Ascending aorta (tissue), 2 donors: ENCODE results near the gene PAPPA2. TPM values are rescaled to one million over a fixed set of nuclear protein-coding genes. Genes with fewer than 3 reads are reported as not detected.

Experiments
- DNase-seq, 2 donors: peaks; one replicate each; pipeline ENCODE4 v3.0.0-alpha.2; 2019; ENCODE audit warnings: low spot score in 2 of 2
- H3K27ac ChIP-seq, 2 donors: fragments of 200-600 bp; sonication (generic); one replicate each; pipeline ENCODE4 v1.5.1; 2016 to 2017; ENCODE audit warnings: mild to moderate bottlenecking in 1 of 2
- H3K27me3 ChIP-seq: fragments of 200-600 bp; sonication (generic); one replicate; pipeline ENCODE4 v1.5.1; 2017
- H3K36me3 ChIP-seq, 2 donors: fragments of 200-600 bp; sonication (generic); one replicate each; pipeline ENCODE4 v1.5.1; 2016
- H3K4me1 ChIP-seq, 2 donors: fragments of 200-600 bp; sonication (generic); one replicate each; pipeline ENCODE4 v1.5.1; 2016 to 2017; ENCODE audit warnings: mild to moderate bottlenecking in 1 of 2
- H3K4me3 ChIP-seq, 2 donors: fragments of 200-600 bp; sonication (generic); one replicate each; pipeline ENCODE4 v1.5.1; 2016 to 2017; ENCODE audit warnings: mild to moderate bottlenecking in 1 of 2
- H3K9me3 ChIP-seq, 2 donors: fragments of 200-600 bp; sonication (generic); one replicate each; pipeline ENCODE4 v1.5.1; 2016
- CTCF ChIP-seq, 3 experiments: fragments of 200-600 bp in 2 of 3; fragments of 450-650 bp in 1 of 3; sonication (generic) in 2 of 3; IDR thresholded peaks; one replicate each; pipeline ENCODE4 v1.5.1; 2016 to 2019; ENCODE audit warnings: antibody characterized with exemption in 3 of 3, mild to moderate bottlenecking in 1 of 3, moderate library complexity in 1 of 3
- intact Hi-C: fragments of 100-400 bp; cut with DNase I; formaldehyde crosslinking; loops from one replicate; pipeline ENCODE4 v1.15.1; 2023
- total RNA-seq: library from RNA; depleted of rRNA; stranded (reverse); fragments of >200 nt; gene quantifications from one replicate; pipeline ENCODE4 v1.1.0, GENCODE V29; 2016

PAPPA2 gene
- total RNA-seq, 1 donor from 2014 or later = 2.9 TPM

- Histone ChIP-seq H3K4me1 (no peaks in the 10 kb centered on the region), H3K9me3 (no peaks in the 10 kb centered on the region), H3K4me3 (no peak overlapping the region), H3K27me3 (no peaks in the 10 kb centered on the region), H3K27ac (no peak overlapping the region), H3K36me3 (no peaks in the 10 kb centered on the region)
- TF ChIP-seq CTCF (IDR thresholded peaks at IDR 0.05) = no peak
- intact Hi-C loops = no loop called here
- DNase-seq = no peak
Observed at GRCh38 chr1:176801514-176802020, 338.6 kb downstream of the PAPPA2 start.

- TF ChIP-seq CTCF (IDR thresholded peaks at IDR 0.05) = no peak
- DNase-seq = no peak
- intact Hi-C loops = no loop called here
- H3K4me3 ChIP-seq = no peak overlapping the region
- H3K4me1 ChIP-seq = no peaks in the 10 kb centered on the region
- H3K27me3 ChIP-seq = no peaks in the 10 kb centered on the region
- H3K9me3 ChIP-seq = no peaks in the 10 kb centered on the region
- no peaks in the 10 kb centered on the region for H3K36me3 ChIP-seq
- H3K27ac ChIP-seq = no peak overlapping the region
Observed at GRCh38 chr1:176802316-176802715, 339.3 kb downstream of the PAPPA2 start.

GRCh38 chr1:176803042-176803441, 340.1 kb downstream of the PAPPA2 start:
- H3K27me3 ChIP-seq = no peaks in the 10 kb centered on the region
- no peak overlapping the region for H3K27ac ChIP-seq
- no peak for TF ChIP-seq CTCF (IDR thresholded peaks at IDR 0.05)
- no peaks in the 10 kb centered on the region for H3K4me1 ChIP-seq
- no peaks in the 10 kb centered on the region for H3K36me3 ChIP-seq
- intact Hi-C loops = no loop called here
- no peaks in the 10 kb centered on the region for H3K9me3 ChIP-seq
- H3K4me3 ChIP-seq = no peak overlapping the region
- no peak for DNase-seq

GRCh38 chr1:176803596-176803995, 340.6 kb downstream of the PAPPA2 start:
- H3K36me3 ChIP-seq = no peaks in the 10 kb centered on the region
- no peak overlapping the region for H3K4me3 ChIP-seq
- no peak for DNase-seq
- H3K4me1 ChIP-seq = no peaks in the 10 kb centered on the region
- no peaks in the 10 kb centered on the region for H3K27me3 ChIP-seq
- intact Hi-C loops = no loop called here
- H3K9me3 ChIP-seq = no peaks in the 10 kb centered on the region
- no peak overlapping the region for H3K27ac ChIP-seq
- no peak for TF ChIP-seq CTCF (IDR thresholded peaks at IDR 0.05)

- H3K27ac ChIP-seq = no peak overlapping the region
- H3K4me1 ChIP-seq = no peaks in the 10 kb centered on the region
- DNase-seq = no peak
- intact Hi-C loops = no loop called here
- no peaks in the 10 kb centered on the region for H3K36me3 ChIP-seq
- no peak overlapping the region for H3K4me3 ChIP-seq
- no peaks in the 10 kb centered on the region for H3K9me3 ChIP-seq
- TF ChIP-seq CTCF (IDR thresholded peaks at IDR 0.05) = no peak
- no peaks in the 10 kb centered on the region for H3K27me3 ChIP-seq
Observed at GRCh38 chr1:176809292-176809691, 346.3 kb downstream of the PAPPA2 start.
